SK-N-SH treated with all-trans-retinoic acid at 6 μM for 48 hours (cell line): ENCODE measurements around the gene ADPRHL1.

Experiments used
- GLIS3 ChIP-seq: fragments of 250-450 bp; sonication (Bioruptor Pico); IDR thresholded peaks from 2 replicates; pipeline ENCODE4 v1.5.0; 2020; ENCODE audit warnings: mild to moderate bottlenecking, moderate library complexity
- ISL1 ChIP-seq: fragments of 250-450 bp; sonication (Bioruptor Pico); IDR thresholded peaks from 2 replicates; pipeline ENCODE4 v2.1.2; 2022; ENCODE audit warnings: mild to moderate bottlenecking, moderate library complexity
- ZNF8 ChIP-seq: fragments of 450-650 bp; formaldehyde crosslinking; IDR thresholded peaks from 2 replicates; pipeline ENCODE4 v1.5.0; 2020; ENCODE audit warnings: mild to moderate bottlenecking, moderate library complexity

- TF ChIP-seq ZNF8 (CRISPR knock-in tag) (no peak), ISL1 (no peak), GLIS3 (CRISPR knock-in tag) (no peak)
Measured at GRCh38 chr13:113468472-113469201, 15.3 kb upstream of the ADPRHL1 start.
